Peyer's patch (tissue), 4 donors: ENCODE data around the gene BACH1.

Experiments used
- CTCF ChIP-seq, 6 experiments: fragments of 450-650 bp in 4 of 6; fragments of 200-600 bp in 2 of 6; sonication (generic) in 1 of 6; IDR thresholded peaks; one replicate each; pipeline ENCODE4 v1.5.1; 2017 to 2019; ENCODE audit warnings: antibody characterized with exemption in 6 of 6, mild to moderate bottlenecking in 3 of 6, moderate library complexity in 1 of 6
- POLR2A ChIP-seq, 2 donors: fragments of 450-650 bp; IDR thresholded peaks; one replicate each; pipeline ENCODE4 v1.5.1; 2017; ENCODE audit warnings: antibody characterized with exemption in 2 of 2, mild to moderate bottlenecking in 2 of 2, moderate library complexity in 2 of 2

- TF ChIP-seq CTCF (IDR thresholded peaks at IDR 0.05) (no peak), POLR2A (IDR thresholded peaks at IDR 0.05) (no peak)
These were observed 80.9 kb downstream of the BACH1 start for GRCh38 chr21:29379517-29380054.
